SH-SY5Y (cell line): ENCODE measurements around the gene TOR1AIP2.

Source experiments
- GATA2 ChIP-seq: IDR thresholded peaks from 2 replicates; pipeline ENCODE4 v1.6.1; 2011; ENCODE audit warnings: mild to moderate bottlenecking, low read depth, low read length
- GATA3 ChIP-seq: IDR thresholded peaks from 2 replicates; pipeline ENCODE4 v1.6.1; 2011; ENCODE audit warnings: low read depth, mild to moderate bottlenecking, low read length, moderate library complexity

TOR1AIP2 gene

GRCh38 chr1:179822065-179822464 lies 55.5 kb downstream of the TOR1AIP2 start:
- TF ChIP-seq GATA3, result no peak
- TF ChIP-seq GATA2, result no peak

- TF ChIP-seq GATA3 (no peak), GATA2 (no peak)
Observed at GRCh38 chr1:179821524-179821923, 56.1 kb downstream of the TOR1AIP2 start.

GRCh38 chr1:179820226-179820970 lies 57.2 kb downstream of the TOR1AIP2 start:
- TF ChIP-seq GATA3 (no peak), GATA2 (no peak)

- TF ChIP-seq GATA3 (no peak), GATA2 (no peak)
Observed at GRCh38 chr1:179818743-179819173, 58.8 kb downstream of the TOR1AIP2 start.

GRCh38 chr1:179818260-179818659 lies 59.3 kb downstream of the TOR1AIP2 start:
- TF ChIP-seq GATA2, result no peak
- no peak for TF ChIP-seq GATA3

- TF ChIP-seq GATA2, result no peak
- TF ChIP-seq GATA3, result no peak
Observed at GRCh38 chr1:179817789-179818188, 59.8 kb downstream of the TOR1AIP2 start.

GRCh38 chr1:179817056-179817455 lies 60.5 kb downstream of the TOR1AIP2 start:
- TF ChIP-seq GATA3, result no peak

GRCh38 chr1:179816196-179816960 lies 61.2 kb downstream of the TOR1AIP2 start:
- TF ChIP-seq GATA2, result no peak
- no peak for TF ChIP-seq GATA3

- TF ChIP-seq GATA2, result no peak
- no peak for TF ChIP-seq GATA3
Observed at GRCh38 chr1:179815641-179816040, 62.0 kb downstream of the TOR1AIP2 start.

GRCh38 chr1:179814546-179814838 lies 63.1 kb downstream of the TOR1AIP2 start:
- TF ChIP-seq GATA3, result no peak
- TF ChIP-seq GATA2, result no peak

- TF ChIP-seq GATA2, result no peak
Observed at GRCh38 chr1:179813626-179814545, 63.7 kb downstream of the TOR1AIP2 start.

- TF ChIP-seq GATA2 (no peak), GATA3 (no peak)
Observed at GRCh38 chr1:179812501-179813292, 64.9 kb downstream of the TOR1AIP2 start.

- TF ChIP-seq GATA2 (no peak), GATA3 (no peak)
Observed at GRCh38 chr1:179810367-179810715, 67.3 kb downstream of the TOR1AIP2 start.
